Cardiac septum (tissue), 1 donor: ENCODE data around the gene MGST1. TPM values are rescaled to one million over a fixed set of nuclear protein-coding genes. Genes with fewer than 3 reads are reported as not detected.

Experiments
- DNase-seq: peaks from one replicate; pipeline ENCODE4 v3.0.0-alpha.2; 2020; ENCODE audit warnings: low spot score
- intact Hi-C: fragments of 100-400 bp; cut with DNase I; formaldehyde crosslinking; loops from one replicate; pipeline ENCODE4 v1.14.0; 2022
- long read RNA-seq: library from polyadenylated mRNA; unstranded; transcript quantifications from one replicate; pipeline ENCODE4 v2.0.0, GENCODE V29; 2021
- total RNA-seq: library from RNA; stranded (reverse); fragmentation: NEBNext Ultra II Directional; extraction: Animal tissue kit (Norgen Biotek cat#: 25700); gene quantifications from one replicate; pipeline ENCODE4 v1.2.1, GENCODE V29; 2021
- donor health status: DM: no; HTN: no; CAD: no.

MGST1 gene
- 7.3 TPM for total RNA-seq
- long read RNA-seq, partial matches to known transcripts: 0 of 2 reads
- long read RNA-seq, other reads (novel, unspliced or antisense): 1 of 2 reads

- peak; percentile 80 for DNase-seq
- intact Hi-C loops: no loop called here
Measured at GRCh38 chr12:16347391-16348298, at the start of gene MGST1. MGST1 (plus strand) TSS chr12:16347645; CDS start chr12:16354253, 6,608 bp downstream.

GRCh38 chr12:16299403-16299802, 48.0 kb upstream of the MGST1 start:
- intact Hi-C loops: no loop called here
- DNase-seq: no peak

- intact Hi-C loops: no loop called here
Measured at GRCh38 chr12:16300122-16300521, 47.3 kb upstream of the MGST1 start.

GRCh38 chr12:16300736-16301135, 46.7 kb upstream of the MGST1 start:
- intact Hi-C loops: no loop called here

More at GRCh38 chr12:16300122-16300521, 47.3 kb upstream of the MGST1 start:
- no peak for DNase-seq

GRCh38 chr12:16303939-16304338, 43.5 kb upstream of the MGST1 start:
- intact Hi-C loops: no loop called here
- no peak for DNase-seq

More at GRCh38 chr12:16300736-16301135, 46.7 kb upstream of the MGST1 start:
- no peak for DNase-seq

- DNase-seq: no peak
- intact Hi-C loops: no loop called here
Measured at GRCh38 chr12:16307856-16308475, 39.5 kb upstream of the MGST1 start.

GRCh38 chr12:16310934-16311333, 36.5 kb upstream of the MGST1 start:
- no peak for DNase-seq
- intact Hi-C loops: no loop called here

GRCh38 chr12:16323010-16323409, 24.4 kb upstream of the MGST1 start:
- DNase-seq: no peak
- intact Hi-C loops: no loop called here

GRCh38 chr12:16323638-16324037, 23.8 kb upstream of the MGST1 start:
- intact Hi-C loops: no loop called here
- DNase-seq: no peak

- DNase-seq: no peak
- intact Hi-C loops: no loop called here
Measured at GRCh38 chr12:16324272-16324671, 23.2 kb upstream of the MGST1 start.

- intact Hi-C loops: no loop called here
- DNase-seq: no peak
Measured at GRCh38 chr12:16324772-16325171, 22.7 kb upstream of the MGST1 start.

GRCh38 chr12:16325426-16325825, 22.0 kb upstream of the MGST1 start:
- no peak for DNase-seq
- intact Hi-C loops: no loop called here

GRCh38 chr12:16327963-16328362, 19.5 kb upstream of the MGST1 start:
- intact Hi-C loops: no loop called here
- no peak for DNase-seq

GRCh38 chr12:16329594-16329993, 17.9 kb upstream of the MGST1 start:
- no peak for DNase-seq
- intact Hi-C loops: no loop called here

GRCh38 chr12:16330560-16330959, 16.9 kb upstream of the MGST1 start:
- intact Hi-C loops: no loop called here
- no peak for DNase-seq

- intact Hi-C loops: no loop called here
- no peak for DNase-seq
Measured at GRCh38 chr12:16331998-16332397, 15.4 kb upstream of the MGST1 start.

GRCh38 chr12:16335838-16336237, 11.6 kb upstream of the MGST1 start:
- intact Hi-C loops: no loop called here
- DNase-seq: no peak

GRCh38 chr12:16344269-16344668, 3.2 kb upstream of the MGST1 start:
- intact Hi-C loops: no loop called here
- DNase-seq: no peak

- no peak for DNase-seq
- intact Hi-C loops: no loop called here
Measured at GRCh38 chr12:16345105-16345504, 2.3 kb upstream of the MGST1 start.

GRCh38 chr12:16346958-16347357, 487 bp upstream of the MGST1 start:
- intact Hi-C loops: no loop called here
- DNase-seq: no peak
